Lung (tissue), 12 donors: ENCODE data around the gene KRTAP4-4. TPM values are rescaled to one million over a fixed set of nuclear protein-coding genes. Genes with fewer than 3 reads are reported as not detected.

Source experiments
- ATAC-seq: fragments of 200-7000 bp; cut with Tn5 transposase; one replicate; pipeline ENCODE4 v1.9.1; 2020; ENCODE audit warnings: moderate number of reproducible peaks; ENCODE audit not compliant: insufficient read depth, low FRiP score
- DNase-seq, 3 donors: peaks; one replicate each; pipeline ENCODE4 v3.0.0-alpha.2; 2013 to 2017
- H3K27ac ChIP-seq, 2 donors: one replicate each; pipeline ENCODE4 v1.5.1; 2013; ENCODE audit warnings: mild to moderate bottlenecking in 2 of 2, moderate library complexity in 2 of 2, control low read depth in 1 of 2, inconsistent platforms in 1 of 2, low read depth in 1 of 2, low read length in 1 of 2
- H3K27me3 ChIP-seq, 3 donors: one replicate each; pipeline ENCODE4 v1.5.1; 2013; ENCODE audit warnings: low read length in 2 of 3; ENCODE audit not compliant: control insufficient read depth in 3 of 3, insufficient read depth in 3 of 3
- H3K36me3 ChIP-seq, 4 donors: one replicate each; pipeline ENCODE4 v1.5.1; 2013; ENCODE audit warnings: low read length in 4 of 4, mild to moderate bottlenecking in 1 of 4, moderate library complexity in 1 of 4; ENCODE audit not compliant: control insufficient read depth in 4 of 4, insufficient read depth in 4 of 4
- H3K4me1 ChIP-seq, 5 donors: one replicate each; pipeline ENCODE4 v1.5.1; 2013; ENCODE audit warnings: low read length in 5 of 5, mild to moderate bottlenecking in 2 of 5, moderate library complexity in 1 of 5; ENCODE audit not compliant: control insufficient read depth in 5 of 5, insufficient read depth in 5 of 5
- H3K4me3 ChIP-seq: one replicate; pipeline ENCODE4 v1.5.1; 2013; ENCODE audit warnings: mild to moderate bottlenecking, control low read depth, moderate library complexity
- H3K9ac ChIP-seq, 2 donors: one replicate each; pipeline ENCODE4 v1.5.1; 2013; ENCODE audit warnings: low read length in 2 of 2, control low read depth in 1 of 2; ENCODE audit not compliant: insufficient read depth in 1 of 2
- H3K9me3 ChIP-seq, 4 donors: one replicate each; pipeline ENCODE4 v1.5.1; 2013; ENCODE audit warnings: low read length in 3 of 4, mild to moderate bottlenecking in 1 of 4, moderate library complexity in 1 of 4; ENCODE audit not compliant: control insufficient read depth in 4 of 4, insufficient read depth in 3 of 4
- WGBS, 2 donors: extraction: QIAGEN DNeasy Blood & Tissue Kit; methylation state at CpG; one replicate each; pipeline ENCODE4 v1.1.7; 2013; 5-methylcytosine and 5-hydroxymethylcytosine counted together
- polyA plus RNA-seq, 2 donors: library from polyadenylated mRNA; stranded (reverse); fragments of 200-250 nt; gene quantifications; one replicate each; pipeline ENCODE4 v1.2.1, GENCODE V29; 2013
- total RNA-seq, 2 donors: library from RNA; depleted of rRNA in 1 of 2; stranded (reverse); fragments of >200 nt in 1 of 2; gene quantifications; one replicate each; pipeline ENCODE4 v1.2.1, GENCODE V29; 2014 to 2021
- TF ChIP-seq, protein P1 (sequence below): IDR thresholded peaks from 2 replicates; pipeline ENCODE4 v1.5.1; 2012; ENCODE audit warnings: mild to moderate bottlenecking; ENCODE audit errors: control extremely low read depth, extremely low read depth
- donor health status: control.
- donor health status: control.
- donor health status: Bipolar disorder and iron deficiency.
- donor health status: healthy.
- donor health status: DM: yes; HTN: yes; CAD: no.

The KRTAP4-4 gene
- total and polyA plus RNA-seq, 4 donors = not detected

GRCh38 chr17:41177727-41178271 is 17.3 kb upstream of the KRTAP4-4 start, which contains the start of gene KRTAP4-2:
TSS of gene KRTAP4-2 (minus strand) at chr17:41178221. CDS start at chr17:41178164, 57 bp downstream.
- DNase-seq = no peak
- 93% methylated on average over 7 of the region's 7 CpGs for WGBS, 2 donors

DNA sequence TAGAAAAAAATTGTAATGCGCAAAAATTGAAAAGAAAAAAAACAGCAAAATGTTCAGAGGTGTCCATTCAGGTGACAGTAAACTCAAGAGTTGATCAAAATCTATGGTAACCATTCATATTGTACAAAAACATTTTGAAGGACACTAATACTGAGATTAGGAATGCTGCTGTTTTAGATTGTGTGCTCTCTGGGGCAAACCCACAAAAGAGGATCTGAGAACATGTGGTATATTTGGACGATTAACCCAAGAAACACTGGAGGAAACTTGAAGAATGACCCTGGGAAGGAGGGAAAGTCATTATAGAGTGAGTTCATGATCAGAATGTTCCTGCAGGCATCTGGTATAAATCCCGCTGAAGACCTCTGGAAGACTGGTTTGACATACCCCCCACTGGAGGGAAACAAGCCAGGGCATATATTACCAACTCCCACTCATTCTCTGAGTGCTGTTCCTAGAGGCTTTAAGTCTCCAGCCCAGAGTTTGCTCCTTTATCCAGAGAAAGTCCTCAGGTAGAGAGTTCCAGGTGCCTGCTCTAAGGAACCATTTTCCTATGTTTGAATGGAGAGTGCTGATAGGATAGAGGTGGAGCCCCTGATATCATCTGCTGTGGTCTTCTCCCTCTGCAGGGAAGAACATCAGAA is 16.3 kb upstream of the KRTAP4-4 start:
- DNase-seq (no peak), ATAC-seq (no peak)
- no peaks in the 10 kb centered on the region for H3K4me1 ChIP-seq
- no peaks in the 10 kb centered on the region for H3K36me3 ChIP-seq
- H3K9ac ChIP-seq = no peak overlapping the region
- 79 to 87% methylated on average over 3 of the region's 3 CpGs for WGBS, 2 donors
- H3K27ac ChIP-seq = no peak overlapping the region
- H3K27me3 ChIP-seq = no peaks in the 10 kb centered on the region
- H3K9me3 ChIP-seq = peaks cover 0 to 5% (median 0%) of the 10 kb centered on the region in 4 donors
- no peak overlapping the region for H3K4me3 ChIP-seq
- TF ChIP-seq, protein P1, sequence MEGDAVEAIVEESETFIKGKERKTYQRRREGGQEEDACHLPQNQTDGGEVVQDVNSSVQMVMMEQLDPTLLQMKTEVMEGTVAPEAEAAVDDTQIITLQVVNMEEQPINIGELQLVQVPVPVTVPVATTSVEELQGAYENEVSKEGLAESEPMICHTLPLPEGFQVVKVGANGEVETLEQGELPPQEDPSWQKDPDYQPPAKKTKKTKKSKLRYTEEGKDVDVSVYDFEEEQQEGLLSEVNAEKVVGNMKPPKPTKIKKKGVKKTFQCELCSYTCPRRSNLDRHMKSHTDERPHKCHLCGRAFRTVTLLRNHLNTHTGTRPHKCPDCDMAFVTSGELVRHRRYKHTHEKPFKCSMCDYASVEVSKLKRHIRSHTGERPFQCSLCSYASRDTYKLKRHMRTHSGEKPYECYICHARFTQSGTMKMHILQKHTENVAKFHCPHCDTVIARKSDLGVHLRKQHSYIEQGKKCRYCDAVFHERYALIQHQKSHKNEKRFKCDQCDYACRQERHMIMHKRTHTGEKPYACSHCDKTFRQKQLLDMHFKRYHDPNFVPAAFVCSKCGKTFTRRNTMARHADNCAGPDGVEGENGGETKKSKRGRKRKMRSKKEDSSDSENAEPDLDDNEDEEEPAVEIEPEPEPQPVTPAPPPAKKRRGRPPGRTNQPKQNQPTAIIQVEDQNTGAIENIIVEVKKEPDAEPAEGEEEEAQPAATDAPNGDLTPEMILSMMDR = no peak

More at GRCh38 chr17:41177727-41178271, 17.3 kb upstream of the KRTAP4-4 start, which contains the start of gene KRTAP4-2:
- Histone ChIP-seq H3K27me3 (no peaks in the 10 kb centered on the region), H3K9ac (no peak within 1 kb of the TSS), H3K9me3 (peaks cover 0 to 3% (median 0%) of the 10 kb centered on the region in 4 donors), H3K4me1 (no peaks in the 10 kb centered on the region), H3K36me3 (no peaks in the 10 kb centered on the region), H3K27ac (no peak within 1 kb of the TSS), H3K4me3 (no peak within 1 kb of the TSS)
- no peak for ATAC-seq
- TF ChIP-seq, protein P1 = no peak

DNA sequence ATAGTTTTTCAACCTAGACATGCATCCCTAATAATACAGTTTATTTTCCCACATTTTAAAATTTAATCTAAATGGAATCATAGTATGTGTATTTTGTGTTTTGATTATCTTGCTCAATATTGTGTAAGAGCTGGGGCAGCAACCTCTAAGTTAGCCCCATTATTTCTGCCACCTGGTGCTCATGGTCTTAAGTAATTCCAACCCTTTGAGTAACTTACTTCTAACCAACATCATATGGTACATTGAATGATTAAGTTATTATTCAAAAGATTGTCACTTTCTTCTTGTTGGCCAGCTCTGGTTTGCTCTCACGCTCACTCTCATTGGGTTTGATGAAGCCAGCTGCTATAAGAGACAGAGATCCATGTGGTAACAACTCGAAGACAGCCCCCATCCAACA is 11.3 kb upstream of the KRTAP4-4 start:
- WGBS, 2 donors = 81 to 91% methylated on average over 2 of the region's 2 CpGs
- Histone ChIP-seq H3K4me3 (no peak overlapping the region), H3K9ac (no peak overlapping the region), H3K27ac (no peak overlapping the region), H3K9me3 (peaks cover 0 to 5% (median 0%) of the 10 kb centered on the region in 4 donors), H3K4me1 (no peaks in the 10 kb centered on the region), H3K36me3 (no peaks in the 10 kb centered on the region), H3K27me3 (no peaks in the 10 kb centered on the region)
- TF ChIP-seq, protein P1 = no peak
- ATAC-seq (no peak), DNase-seq (no peak)
